GM18526 (cell line): ENCODE data around the gene TBL3.

ENCODE experiments used
- POLR2A ChIP-seq: IDR thresholded peaks from 3 replicates; pipeline ENCODE4 v1.6.1; 2011; ENCODE audit not compliant: insufficient read length; ENCODE audit errors: extremely low read depth

TBL3 gene

DNA sequence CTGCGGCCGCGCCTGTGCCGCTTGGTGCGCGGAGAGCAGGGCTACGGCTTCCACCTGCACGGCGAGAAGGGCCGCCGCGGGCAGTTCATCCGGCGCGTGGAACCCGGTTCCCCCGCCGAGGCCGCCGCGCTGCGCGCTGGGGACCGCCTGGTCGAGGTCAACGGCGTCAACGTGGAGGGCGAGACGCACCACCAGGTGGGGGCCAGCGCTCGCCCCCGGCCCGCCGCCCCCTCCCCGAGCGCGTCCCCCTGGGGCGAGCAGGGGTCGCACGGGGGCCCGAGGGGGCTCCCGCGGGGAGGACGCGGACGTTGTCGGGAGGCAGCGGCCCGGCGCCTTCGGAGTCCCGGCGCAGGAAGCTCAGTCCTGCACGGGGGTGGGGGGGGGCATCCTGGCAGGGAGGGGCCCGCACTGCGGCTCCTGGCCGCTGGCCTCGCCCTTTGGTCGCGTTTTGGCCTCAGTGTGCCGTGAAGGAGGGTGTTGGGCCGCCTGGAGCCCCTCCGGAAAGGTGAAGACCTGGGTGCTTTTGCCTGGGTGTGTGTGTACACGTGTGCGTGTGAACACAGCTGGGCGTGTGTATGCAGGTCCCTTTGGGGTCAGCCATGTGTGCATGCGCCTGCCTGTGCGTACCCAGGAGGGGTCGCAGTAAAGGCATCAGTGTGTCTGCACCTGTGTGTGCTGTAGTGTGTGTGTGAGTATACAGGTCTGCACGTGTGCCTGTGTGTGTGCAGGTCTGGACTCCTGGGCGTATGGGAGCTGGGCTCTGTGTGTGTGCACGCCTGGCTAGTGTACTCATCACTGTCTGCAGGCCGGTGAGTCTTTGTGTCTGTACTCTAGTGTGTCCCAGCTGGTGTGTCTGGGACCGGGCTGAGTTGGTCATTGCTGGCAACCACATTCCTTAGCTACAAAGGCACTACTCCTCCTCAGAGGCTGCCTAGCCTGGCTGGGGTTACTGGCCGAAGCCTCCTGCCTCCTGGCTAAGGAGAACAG, 55.5 kb downstream of the TBL3 start:
- no peak for TF ChIP-seq POLR2A

- TF ChIP-seq POLR2A: no peak
Measured at GRCh38 chr16:2028146-2028545, 56.3 kb downstream of the TBL3 start.

GRCh38 chr16:2028620-2029220, 56.9 kb downstream of the TBL3 start:
- no peak for TF ChIP-seq POLR2A

DNA sequence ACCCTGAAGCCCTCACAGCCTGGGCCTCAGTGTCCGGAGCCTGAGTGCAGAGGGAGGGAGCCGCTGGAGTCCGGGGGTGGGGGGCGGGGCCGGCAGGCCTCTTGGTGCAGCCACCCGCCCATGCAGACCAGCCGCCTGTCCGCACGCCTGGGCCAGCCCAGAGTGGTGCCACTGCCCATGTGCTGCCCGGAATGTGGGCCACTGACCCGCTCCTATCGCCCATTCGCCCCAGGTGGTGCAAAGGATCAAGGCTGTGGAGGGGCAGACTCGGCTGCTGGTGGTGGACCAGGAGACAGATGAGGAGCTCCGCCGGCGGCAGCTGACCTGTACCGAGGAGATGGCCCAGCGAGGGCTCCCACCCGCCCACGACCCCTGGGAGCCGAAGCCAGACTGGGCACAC, 57.5 kb downstream of the TBL3 start:
- no peak for TF ChIP-seq POLR2A

GRCh38 chr16:2030036-2030435, 58.2 kb downstream of the TBL3 start:
- TF ChIP-seq POLR2A: no peak

DNA sequence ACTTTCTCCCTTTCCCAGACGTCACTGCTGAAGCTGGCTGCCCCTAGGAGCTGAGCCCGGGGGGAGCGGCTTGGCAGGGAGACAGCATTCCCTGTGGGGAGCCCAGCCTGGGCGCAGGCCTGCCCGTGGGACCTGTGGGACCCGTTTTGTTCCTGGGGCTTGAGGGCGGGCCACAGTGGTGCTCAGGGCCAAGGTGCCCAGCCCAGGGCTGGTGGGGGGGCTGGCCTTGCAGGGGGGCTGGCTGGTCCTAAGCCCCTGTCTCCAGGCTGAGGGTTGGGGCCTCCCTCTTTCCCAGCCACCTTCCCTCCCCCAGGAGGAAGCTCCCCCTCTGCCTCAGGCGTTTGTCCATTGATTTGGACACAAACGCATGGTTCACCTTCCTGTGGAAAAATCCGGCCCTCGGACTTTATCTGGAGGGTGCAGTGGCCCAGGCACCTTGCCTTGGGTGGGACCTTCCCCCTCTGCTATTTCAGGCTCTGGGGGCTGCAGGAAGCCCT, 59.3 kb downstream of the TBL3 start:
- no peak for TF ChIP-seq POLR2A
